Retinal pigment epithelial cell (primary cell): Measurements from ENCODE around the gene NFIB.
A peak's percentile ranks its signal among the peaks of the same experiment; 100 is the strongest.

ENCODE experiments used
- DNase-seq: peaks from one replicate; pipeline ENCODE4 v3.0.0-alpha.2; 2010; ENCODE audit warnings: low read depth
- H3K4me3 ChIP-seq: 2 replicates; pipeline ENCODE4 v1.5.1; 2011; ENCODE audit warnings: mild to moderate bottlenecking, low read length, control low read depth, moderate library complexity
- TF ChIP-seq, protein P1 (sequence below): conservative IDR thresholded peaks from 2 replicates; pipeline ENCODE4 v1.5.1; 2011; ENCODE audit warnings: low read depth, low read length, control low read depth, inconsistent platforms

NFIB gene

DNA sequence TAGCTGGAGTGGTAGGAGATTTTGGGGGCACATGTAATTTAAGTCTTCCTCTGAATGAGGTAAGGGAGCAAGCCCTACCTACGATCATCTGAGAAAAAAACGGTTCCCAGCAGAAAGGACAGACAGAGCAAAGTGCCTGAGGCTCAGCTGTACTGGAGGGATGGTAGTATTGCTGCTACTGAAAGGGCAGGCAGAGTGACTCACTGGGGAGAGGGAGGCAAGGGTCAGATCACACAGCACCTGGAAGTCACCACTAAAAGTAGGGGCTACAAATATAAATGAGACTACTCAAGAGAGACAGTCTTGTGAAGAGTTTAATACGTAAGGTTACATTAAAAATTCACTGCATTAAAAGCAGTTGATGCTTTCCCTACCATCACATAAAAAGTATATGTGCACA, 75.9 kb downstream of the NFIB start:
- no peak overlapping the region for H3K4me3 ChIP-seq
- no peak for DNase-seq
- TF ChIP-seq, protein P1, sequence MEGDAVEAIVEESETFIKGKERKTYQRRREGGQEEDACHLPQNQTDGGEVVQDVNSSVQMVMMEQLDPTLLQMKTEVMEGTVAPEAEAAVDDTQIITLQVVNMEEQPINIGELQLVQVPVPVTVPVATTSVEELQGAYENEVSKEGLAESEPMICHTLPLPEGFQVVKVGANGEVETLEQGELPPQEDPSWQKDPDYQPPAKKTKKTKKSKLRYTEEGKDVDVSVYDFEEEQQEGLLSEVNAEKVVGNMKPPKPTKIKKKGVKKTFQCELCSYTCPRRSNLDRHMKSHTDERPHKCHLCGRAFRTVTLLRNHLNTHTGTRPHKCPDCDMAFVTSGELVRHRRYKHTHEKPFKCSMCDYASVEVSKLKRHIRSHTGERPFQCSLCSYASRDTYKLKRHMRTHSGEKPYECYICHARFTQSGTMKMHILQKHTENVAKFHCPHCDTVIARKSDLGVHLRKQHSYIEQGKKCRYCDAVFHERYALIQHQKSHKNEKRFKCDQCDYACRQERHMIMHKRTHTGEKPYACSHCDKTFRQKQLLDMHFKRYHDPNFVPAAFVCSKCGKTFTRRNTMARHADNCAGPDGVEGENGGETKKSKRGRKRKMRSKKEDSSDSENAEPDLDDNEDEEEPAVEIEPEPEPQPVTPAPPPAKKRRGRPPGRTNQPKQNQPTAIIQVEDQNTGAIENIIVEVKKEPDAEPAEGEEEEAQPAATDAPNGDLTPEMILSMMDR: no peak

DNA sequence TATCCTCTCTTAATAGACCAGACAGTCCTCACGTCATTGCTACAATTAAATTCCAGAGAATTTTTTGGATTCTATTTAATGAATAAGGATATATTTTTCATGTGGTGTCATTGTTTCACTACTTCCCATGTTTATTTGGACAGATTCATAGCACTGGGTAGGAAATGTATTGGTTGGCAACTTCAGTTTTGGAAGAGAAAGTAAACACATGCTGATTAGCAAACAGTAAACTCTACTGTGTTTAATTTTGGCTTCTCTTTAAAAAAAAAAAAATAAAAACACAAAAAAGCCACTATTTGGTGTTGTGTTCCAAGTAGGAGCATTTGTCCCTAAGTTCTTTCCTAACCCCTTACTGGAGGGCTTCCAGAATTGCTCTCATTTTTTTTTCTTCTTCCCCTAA, 77.3 kb downstream of the NFIB start:
- no peak for DNase-seq
- H3K4me3 ChIP-seq: no peak overlapping the region
- TF ChIP-seq, protein P1: no peak

DNA sequence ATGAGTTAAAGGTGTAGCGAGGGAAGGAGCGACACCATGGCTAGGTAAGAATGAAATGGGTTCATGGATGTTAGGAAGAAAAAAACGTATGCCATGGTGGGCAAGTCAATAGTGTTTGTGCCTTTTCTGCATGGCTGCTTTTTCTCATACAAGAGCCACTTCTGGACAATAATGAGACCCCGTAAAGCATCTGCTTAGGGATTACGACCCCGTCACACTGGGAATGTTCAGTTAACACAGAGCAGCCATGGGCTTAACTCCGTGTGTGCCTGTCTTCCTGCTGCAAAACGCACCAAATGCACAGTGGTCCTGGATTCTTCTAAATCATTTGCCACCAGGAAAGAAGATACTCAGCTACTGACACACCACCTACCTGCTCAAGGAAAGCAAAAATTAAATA, 81.8 kb downstream of the NFIB start:
- no peak overlapping the region for H3K4me3 ChIP-seq
- TF ChIP-seq, protein P1: no peak
- no peak for DNase-seq

DNA sequence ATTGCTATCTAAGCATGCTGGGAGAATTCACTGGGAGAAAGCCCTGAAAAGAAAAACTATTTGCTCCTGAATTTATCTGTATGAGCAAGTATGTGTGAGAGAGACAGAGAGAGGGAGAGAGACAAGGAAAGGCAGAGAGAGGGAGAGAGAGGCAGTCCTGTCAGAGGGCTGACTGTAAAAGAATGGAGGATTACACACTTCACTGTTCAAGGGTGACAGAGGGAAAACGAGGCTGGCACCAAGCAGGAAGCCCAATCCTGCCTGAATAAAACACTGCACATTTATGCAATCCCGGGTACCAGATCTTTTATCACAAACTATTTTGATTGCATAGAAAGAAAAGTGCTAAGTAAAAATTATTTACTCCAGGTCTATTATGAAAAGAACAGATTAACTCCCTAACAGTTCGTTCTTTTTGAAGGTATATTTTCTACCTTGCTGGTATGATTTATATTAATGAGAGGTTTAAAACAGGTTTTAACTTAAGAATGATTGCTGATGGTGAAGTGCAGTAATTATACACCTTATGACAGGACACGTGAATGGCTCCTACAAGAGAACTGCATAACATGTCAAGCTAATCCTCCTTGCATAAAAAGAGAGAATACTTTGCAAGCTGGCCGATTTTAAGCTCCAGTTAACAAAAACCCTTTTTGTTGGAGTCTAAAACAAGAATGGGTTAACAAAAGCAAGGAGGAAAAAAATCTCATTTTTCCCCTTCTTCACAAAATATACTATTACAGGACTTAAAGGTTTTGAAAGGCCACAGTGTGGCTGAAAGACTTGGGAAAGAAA, 82.5 kb downstream of the NFIB start:
- H3K4me3 ChIP-seq: no peak overlapping the region
- peak; percentile 63 for DNase-seq
- TF ChIP-seq, protein P1: no peak

DNA sequence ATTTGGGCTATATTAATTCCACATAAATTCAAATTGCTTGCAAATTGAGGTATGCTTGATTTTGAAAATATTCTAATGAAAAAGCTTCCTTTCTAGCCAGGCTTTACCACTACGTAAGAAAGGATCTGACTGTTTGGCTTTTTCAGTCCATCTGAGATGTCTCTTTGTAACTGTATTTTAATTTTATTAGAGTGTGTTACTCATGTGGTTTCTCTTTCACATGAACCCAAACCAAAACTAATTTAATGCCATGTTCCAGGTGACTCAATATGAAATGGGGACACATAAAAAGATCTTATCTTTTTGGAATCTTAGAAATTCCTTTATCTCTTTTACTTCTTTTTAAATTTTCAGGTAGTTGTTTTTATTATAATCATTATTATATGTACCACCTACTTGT, 85.3 kb downstream of the NFIB start:
- H3K4me3 ChIP-seq: no peak overlapping the region
- TF ChIP-seq, protein P1: no peak
- no peak for DNase-seq

DNA sequence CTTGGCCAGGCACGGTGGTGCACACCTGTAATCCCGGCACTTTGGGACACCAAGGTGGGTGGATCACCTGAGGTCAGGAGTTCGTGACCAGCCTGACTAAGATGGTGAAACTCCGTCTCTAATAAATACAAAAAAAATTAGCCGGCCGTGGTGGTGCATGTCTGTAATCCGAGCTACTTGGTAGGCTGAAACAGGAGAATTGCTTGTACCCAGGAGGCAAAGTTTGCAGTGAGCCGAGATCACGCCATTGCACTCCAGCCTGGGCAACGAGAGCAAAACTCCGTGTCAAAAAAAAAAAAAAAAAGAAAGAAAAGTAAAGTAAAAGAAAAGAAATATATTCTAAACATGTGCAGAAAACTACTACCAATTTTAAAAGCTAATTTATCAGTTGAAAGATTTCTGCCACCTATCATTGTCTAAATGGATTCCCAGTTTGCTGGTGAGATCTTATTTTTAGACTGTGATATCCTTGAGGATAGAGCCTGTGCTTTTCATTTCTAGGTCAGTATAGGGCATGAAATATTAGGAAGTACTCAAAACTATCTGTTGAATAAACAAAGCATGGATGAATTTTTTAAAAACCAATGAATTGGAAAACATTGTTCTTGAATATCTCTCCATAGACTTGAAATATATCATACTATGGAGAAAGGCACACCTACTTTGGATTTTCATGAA, 86.9 kb downstream of the NFIB start:
- H3K4me3 ChIP-seq: no peak overlapping the region
- DNase-seq: no peak
- TF ChIP-seq, protein P1: no peak

DNA sequence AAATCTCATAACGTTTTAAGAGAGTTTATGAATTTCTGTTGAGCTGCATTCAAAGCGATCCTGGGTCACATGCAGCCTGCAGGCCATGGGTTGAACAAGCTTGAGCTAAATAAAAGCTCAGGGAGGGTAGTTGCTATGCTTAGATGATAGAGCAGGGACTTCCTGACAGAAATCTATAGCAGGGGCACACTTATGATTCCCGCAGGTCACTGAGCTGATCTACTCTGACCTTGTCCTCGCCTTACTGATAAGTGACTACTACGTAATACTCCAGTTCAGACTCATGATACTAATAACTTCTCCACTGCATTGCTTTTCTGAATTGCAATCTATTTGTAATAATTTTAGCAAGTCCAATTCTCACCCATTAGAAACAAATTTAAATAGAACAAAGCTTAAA, 90.9 kb downstream of the NFIB start:
- DNase-seq: no peak
- no peak overlapping the region for H3K4me3 ChIP-seq
- TF ChIP-seq, protein P1: no peak
